OCI-LY1 (cell line): ENCODE measurements around the gene PXDC1.
"Not testable (repeated sequence)": the region's sequence is repeated elsewhere in the genome, so short reads cannot be mapped to it uniquely, and the experiment has no call there.

Experiments used
- H2AFZ ChIP-seq: fragments of 200-600 bp; sonication (generic), shearing (Covaris generic); 2 replicates; pipeline ENCODE4 v1.6.0; 2014; ENCODE audit warnings: antibody characterized with exemption, mild to moderate bottlenecking, low read length
- H3F3A ChIP-seq: fragments of 200-600 bp; sonication (generic), shearing (Covaris generic); 2 replicates; pipeline ENCODE4 v1.6.0; 2014; ENCODE audit warnings: mild to moderate bottlenecking, antibody characterized with exemption, low read length, moderate library complexity; ENCODE audit not compliant: insufficient read depth
- H3K27ac ChIP-seq: fragments of 200-600 bp; sonication (generic); 2 replicates; pipeline ENCODE4 v1.5.1; 2014; ENCODE audit warnings: low read length, mixed run types, mild to moderate bottlenecking, low read depth; ENCODE audit not compliant: poor library complexity, severe bottlenecking
- H3K27me3 ChIP-seq: fragments of 200-600 bp; sonication (generic); 2 replicates; pipeline ENCODE4 v1.6.0; 2014; ENCODE audit warnings: antibody characterized with exemption, mild to moderate bottlenecking, low read length, moderate library complexity; ENCODE audit not compliant: insufficient read depth
- H3K36me3 ChIP-seq: fragments of 200-600 bp; sonication (generic); 2 replicates; pipeline ENCODE4 v1.6.1; 2014; ENCODE audit warnings: mild to moderate bottlenecking, antibody characterized with exemption, low read length, moderate library complexity, mixed read lengths; ENCODE audit not compliant: insufficient read depth
- H3K4me1 ChIP-seq: fragments of 200-600 bp; sonication (generic); 2 replicates; pipeline ENCODE4 v1.5.1; 2014; ENCODE audit warnings: mild to moderate bottlenecking, low read length, moderate library complexity; ENCODE audit not compliant: insufficient read depth, severe bottlenecking
- H3K4me2 ChIP-seq: fragments of 200-600 bp; sonication (generic), shearing (Covaris generic); 2 replicates; pipeline ENCODE4 v1.6.1; 2014; ENCODE audit warnings: low read length
- H3K4me3 ChIP-seq: fragments of 200-600 bp; sonication (generic); 2 replicates; pipeline ENCODE4 v1.5.1; 2014; ENCODE audit warnings: low read length, low read depth, mild to moderate bottlenecking, mixed read lengths; ENCODE audit not compliant: poor library complexity, severe bottlenecking
- H3K79me2 ChIP-seq: fragments of 200-600 bp; shearing (Covaris generic); 2 replicates; pipeline ENCODE4 v1.6.1; 2016; ENCODE audit warnings: mixed run types, low read length, mixed read lengths; ENCODE audit not compliant: insufficient read depth
- H3K9ac ChIP-seq: fragments of 200-600 bp; sonication (generic), shearing (Covaris generic); 2 replicates; pipeline ENCODE4 v1.6.1; 2014; ENCODE audit warnings: mild to moderate bottlenecking, low read length, mixed read lengths
- H3K9me2 ChIP-seq: fragments of 200-600 bp; sonication (generic), shearing (Covaris generic); 2 replicates; pipeline ENCODE4 v1.6.1; 2014; ENCODE audit warnings: low read depth, mild to moderate bottlenecking, low read length, mixed read lengths
- H3K9me3 ChIP-seq: fragments of 200-600 bp; shearing (Covaris generic); 2 replicates; pipeline ENCODE4 v1.6.1; 2014; ENCODE audit warnings: low read length, mixed read lengths
- H4K20me1 ChIP-seq: fragments of 200-600 bp; sonication (generic), shearing (Covaris generic); 2 replicates; pipeline ENCODE4 v1.6.0; 2016; ENCODE audit warnings: mild to moderate bottlenecking, low read length; ENCODE audit not compliant: insufficient read depth
- EZH2 ChIP-seq: fragments of 200-600 bp; sonication (generic), shearing (Covaris generic); IDR thresholded peaks from 2 replicates; pipeline ENCODE4 v1.8.0; 2017; ENCODE audit warnings: borderline replicate concordance, mixed run types, mild to moderate bottlenecking, antibody characterized with exemption, low read length, moderate library complexity, mixed read lengths
- TF ChIP-seq, protein P1 (sequence below): fragments of 200-600 bp; sonication (generic), shearing (Covaris generic); IDR thresholded peaks from 2 replicates; pipeline ENCODE4 v1.5.1; 2017; ENCODE audit warnings: mild to moderate bottlenecking, antibody characterized with exemption, low read length, moderate library complexity, mixed read lengths

PXDC1 gene

DNA sequence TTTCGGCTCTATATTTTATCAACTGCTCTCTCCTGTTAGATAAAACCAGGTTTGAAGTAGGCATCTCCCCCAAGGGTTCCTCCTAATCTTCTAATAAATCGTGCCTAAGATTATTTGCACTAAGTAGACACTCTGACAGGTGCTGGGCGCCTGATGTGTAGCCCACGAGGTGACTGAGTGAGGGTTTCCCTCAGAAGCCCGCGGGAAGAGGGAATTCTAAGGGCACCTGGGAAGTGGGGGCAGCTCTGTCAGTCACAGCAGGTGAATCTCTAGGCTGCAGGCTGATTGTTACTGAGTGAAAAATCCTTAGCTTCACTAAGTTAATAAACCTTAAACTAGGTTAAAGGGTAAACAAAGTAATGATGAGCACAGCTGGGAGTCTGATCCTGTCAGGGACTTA, 68.2 kb downstream of the PXDC1 start:
- Histone ChIP-seq H4K20me1 (no peaks in the 10 kb centered on the region), H3K27ac (no peak overlapping the region), H3K36me3 (no peaks in the 10 kb centered on the region), H3K4me1 (no peaks in the 10 kb centered on the region), H3F3A (no peaks in the 10 kb centered on the region), H2AFZ (no peak overlapping the region), H3K9me2 (no peaks in the 10 kb centered on the region), H3K79me2 (no peaks in the 10 kb centered on the region), H3K9me3 (no peaks in the 10 kb centered on the region), H3K4me3 (no peak overlapping the region), H3K4me2 (no peak overlapping the region), H3K27me3 (no peaks in the 10 kb centered on the region), H3K9ac (no peak overlapping the region)
- TF ChIP-seq, protein P1, sequence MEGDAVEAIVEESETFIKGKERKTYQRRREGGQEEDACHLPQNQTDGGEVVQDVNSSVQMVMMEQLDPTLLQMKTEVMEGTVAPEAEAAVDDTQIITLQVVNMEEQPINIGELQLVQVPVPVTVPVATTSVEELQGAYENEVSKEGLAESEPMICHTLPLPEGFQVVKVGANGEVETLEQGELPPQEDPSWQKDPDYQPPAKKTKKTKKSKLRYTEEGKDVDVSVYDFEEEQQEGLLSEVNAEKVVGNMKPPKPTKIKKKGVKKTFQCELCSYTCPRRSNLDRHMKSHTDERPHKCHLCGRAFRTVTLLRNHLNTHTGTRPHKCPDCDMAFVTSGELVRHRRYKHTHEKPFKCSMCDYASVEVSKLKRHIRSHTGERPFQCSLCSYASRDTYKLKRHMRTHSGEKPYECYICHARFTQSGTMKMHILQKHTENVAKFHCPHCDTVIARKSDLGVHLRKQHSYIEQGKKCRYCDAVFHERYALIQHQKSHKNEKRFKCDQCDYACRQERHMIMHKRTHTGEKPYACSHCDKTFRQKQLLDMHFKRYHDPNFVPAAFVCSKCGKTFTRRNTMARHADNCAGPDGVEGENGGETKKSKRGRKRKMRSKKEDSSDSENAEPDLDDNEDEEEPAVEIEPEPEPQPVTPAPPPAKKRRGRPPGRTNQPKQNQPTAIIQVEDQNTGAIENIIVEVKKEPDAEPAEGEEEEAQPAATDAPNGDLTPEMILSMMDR: no peak
- no peak for TF ChIP-seq EZH2

GRCh38 chr6:3678946-3679345, 72.6 kb downstream of the PXDC1 start:
- Histone ChIP-seq H3K9me3 (no peaks in the 10 kb centered on the region), H3K4me3 (no peak overlapping the region), H3K4me2 (no peak overlapping the region), H4K20me1 (no peaks in the 10 kb centered on the region), H3K9ac (no peak overlapping the region), H3K27ac (no peak overlapping the region), H3K27me3 (no peaks in the 10 kb centered on the region), H3K9me2 (no peaks in the 10 kb centered on the region), H3K4me1 (no peaks in the 10 kb centered on the region), H3F3A (no peaks in the 10 kb centered on the region), H3K79me2 (no peaks in the 10 kb centered on the region), H2AFZ (no peak overlapping the region), H3K36me3 (no peaks in the 10 kb centered on the region)
- TF ChIP-seq, protein P1: no peak
- TF ChIP-seq EZH2: no peak

DNA sequence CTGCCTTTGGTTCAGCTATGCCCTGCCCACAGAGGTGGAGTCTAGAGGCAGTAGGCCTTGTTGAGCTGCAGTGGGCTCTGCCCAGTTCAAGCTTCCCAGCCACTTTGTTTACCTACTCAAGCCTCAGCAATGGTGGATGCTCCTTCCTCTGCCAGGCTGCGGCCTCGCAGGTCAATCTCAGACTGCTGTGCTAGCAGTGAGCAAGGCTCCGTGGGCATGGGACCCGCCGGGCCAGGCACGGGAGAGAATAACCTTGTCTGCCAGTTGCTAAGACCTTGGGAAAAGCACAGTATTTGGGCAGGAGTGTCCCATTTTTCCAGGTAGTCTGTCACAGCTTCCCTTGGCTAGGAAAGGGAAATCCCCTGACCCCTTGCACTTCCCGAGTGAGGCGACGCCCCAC, 73.8 kb downstream of the PXDC1 start:
- H4K20me1 ChIP-seq, H3K4me3 ChIP-seq, H3K9ac ChIP-seq, H3K79me2 ChIP-seq, H3K4me1 ChIP-seq, H3K27me3 ChIP-seq, H3K4me2 ChIP-seq, H3K9me3 ChIP-seq, H3K9me2 ChIP-seq, H3K36me3 ChIP-seq, H3K27ac ChIP-seq, H2AFZ ChIP-seq, H3F3A ChIP-seq: not testable (repeated sequence)

- not testable (repeated sequence) for H3K9me3 ChIP-seq, H3K4me3 ChIP-seq, H3K9ac ChIP-seq, H3K79me2 ChIP-seq, H3K27ac ChIP-seq, H3K36me3 ChIP-seq, H3K4me1 ChIP-seq, H4K20me1 ChIP-seq, H3F3A ChIP-seq, H2AFZ ChIP-seq, H3K4me2 ChIP-seq, H3K27me3 ChIP-seq, H3K9me2 ChIP-seq
These were observed 74.2 kb downstream of the PXDC1 start for GRCh38 chr6:3677351-3677750.
